Measurements from ENCODE around the gene INKA1. TPM values are rescaled to one million over a fixed set of nuclear protein-coding genes. Genes with fewer than 3 reads are reported as not detected.

The INKA1 gene
- total and polyA plus RNA-seq, 9 of the 15 experiments (the other 6 are each of a cell fraction or from before 2014, with no cell fraction given) = 0.55 to 13.9 (median 6.7) TPM

GRCh38 chr3:49802719-49803464, at the start of gene INKA1 (continued):
- TF ChIP-seq JUND (IDR thresholded peaks at IDR 0.05; ENCODE audit: borderline replicate concordance, low read depth, low read length) = no peak
- TF ChIP-seq JUND (tag; IDR thresholded peaks at IDR 0.05; ENCODE audit: borderline replicate concordance, low read depth, low read length) = no peak
- peak; percentile 66 for TF ChIP-seq SMC3 (conservative IDR thresholded peaks at IDR 0.05; ENCODE audit: insufficient read depth, low read depth, low read length)
- TF ChIP-seq RBM14 (IDR thresholded peaks at IDR 0.05; ENCODE audit: borderline replicate concordance, insufficient read depth, low read depth, low read length) = no peak
- TF ChIP-seq CREB5 (CRISPR knock-in tag; IDR thresholded peaks at IDR 0.05) = no peak
- TF ChIP-seq STAG1 (CRISPR knock-in tag; IDR thresholded peaks at IDR 0.05; ENCODE audit: borderline replicate concordance) = peak; percentile 59; the same call in 1 of the 2 replicates
- peak; percentile 47 for TF ChIP-seq CXXC5 (CRISPR knock-in tag; IDR thresholded peaks at IDR 0.05)
- no peak for TF ChIP-seq GTF3C2 (IDR thresholded peaks at IDR 0.05; ENCODE audit: borderline replicate concordance, extremely low read depth, insufficient read length)
- peak; percentile 73 for TF ChIP-seq VEZF1 (CRISPR knock-in tag; IDR thresholded peaks at IDR 0.05)
- no peak for TF ChIP-seq GABPA (tag; conservative IDR thresholded peaks at IDR 0.05; ENCODE audit: low read depth)
- peak; percentile 59 for TF ChIP-seq FIP1L1 (IDR thresholded peaks at IDR 0.05; ENCODE audit: low read depth, low read length, poor library complexity, severe bottlenecking)
- no peak for TF ChIP-seq ZSCAN29 (IDR thresholded peaks at IDR 0.05)
- peak; percentile 86 for TF ChIP-seq POLR2G (IDR thresholded peaks at IDR 0.05; ENCODE audit: low read depth, low read length)
- no peak for TF ChIP-seq HNRNPH1 (optimal IDR thresholded peaks at IDR 0.05; ENCODE audit: low read depth, low read length)
- TF ChIP-seq ELF1 (tag; IDR thresholded peaks at IDR 0.05) = no peak
- TF ChIP-seq NFE2 (IDR thresholded peaks at IDR 0.05; ENCODE audit: low read depth) = no peak
- no peak for TF ChIP-seq SAFB2 (IDR thresholded peaks at IDR 0.05; ENCODE audit: borderline replicate concordance, low read depth, low read length, severe bottlenecking)
- TF ChIP-seq PHB (CRISPR knock-in tag; IDR thresholded peaks at IDR 0.05) = peak; percentile 64; the same call in 1 of the 2 replicates
- TF ChIP-seq ZBED1 (IDR thresholded peaks at IDR 0.05) = peak; percentile 65; the same call in 1 of the 2 replicates
- TF ChIP-seq NCOA6 (IDR thresholded peaks at IDR 0.05) = peak; percentile 73

Measured in K562 (cell line).